GM21526 (cell line): ENCODE data around the gene RFC3.
"Not testable (repeated sequence)": the region's sequence is repeated elsewhere in the genome, so short reads cannot be mapped to it uniquely, and the experiment has no call there.

Source experiments
- ATAC-seq: cut with Tn5 transposase; IDR thresholded peaks from one replicate; pipeline ENCODE4 v1.9.1; 2021; ENCODE audit warnings: moderate library complexity; ENCODE audit not compliant: unreplicated experiment, low FRiP score

The RFC3 gene, protein sequence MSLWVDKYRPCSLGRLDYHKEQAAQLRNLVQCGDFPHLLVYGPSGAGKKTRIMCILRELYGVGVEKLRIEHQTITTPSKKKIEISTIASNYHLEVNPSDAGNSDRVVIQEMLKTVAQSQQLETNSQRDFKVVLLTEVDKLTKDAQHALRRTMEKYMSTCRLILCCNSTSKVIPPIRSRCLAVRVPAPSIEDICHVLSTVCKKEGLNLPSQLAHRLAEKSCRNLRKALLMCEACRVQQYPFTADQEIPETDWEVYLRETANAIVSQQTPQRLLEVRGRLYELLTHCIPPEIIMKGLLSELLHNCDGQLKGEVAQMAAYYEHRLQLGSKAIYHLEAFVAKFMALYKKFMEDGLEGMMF

DNA sequence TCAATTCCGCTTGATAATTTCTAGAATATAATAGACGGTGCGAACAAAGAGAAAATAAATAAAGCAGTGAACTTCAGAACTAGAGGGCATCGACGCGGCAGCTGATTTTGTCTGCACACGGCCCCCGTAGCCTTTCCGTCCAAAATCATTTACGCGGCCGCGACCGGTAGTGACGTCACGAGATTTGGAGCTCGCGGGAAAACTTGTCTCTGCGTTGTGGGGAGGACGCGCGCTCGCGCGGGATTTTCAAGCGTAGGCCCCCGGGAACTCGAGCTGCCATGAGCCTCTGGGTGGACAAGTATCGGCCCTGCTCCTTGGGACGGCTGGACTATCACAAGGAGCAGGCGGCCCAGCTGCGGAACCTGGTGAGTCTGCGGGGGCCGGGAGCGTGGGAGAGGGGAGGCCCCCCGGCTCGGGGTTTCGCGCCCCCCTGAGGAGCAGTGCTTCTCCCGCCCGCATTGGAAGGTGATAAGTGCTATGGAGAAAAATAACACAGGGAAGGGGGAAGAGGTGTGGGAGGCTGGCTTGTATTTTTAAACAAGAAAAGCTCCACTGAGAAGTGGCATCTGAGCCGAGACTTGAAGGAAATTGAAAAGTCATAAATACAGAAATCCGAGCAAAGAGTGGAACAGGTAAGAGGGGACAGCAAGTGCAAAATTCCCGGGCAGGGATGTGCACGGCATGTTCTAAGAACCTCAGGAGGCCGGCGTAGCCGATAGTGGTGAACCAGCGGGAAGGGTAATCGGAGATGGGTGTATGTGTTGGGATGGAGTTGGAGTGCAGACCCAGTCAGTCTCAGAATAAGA is at the start of gene RFC3:
TSS of gene RFC3 (plus strand) at position 249 of the 806 bp plus-strand sequence. CDS start at position 279, 30 bp downstream.
- ATAC-seq = peak; percentile 88

DNA sequence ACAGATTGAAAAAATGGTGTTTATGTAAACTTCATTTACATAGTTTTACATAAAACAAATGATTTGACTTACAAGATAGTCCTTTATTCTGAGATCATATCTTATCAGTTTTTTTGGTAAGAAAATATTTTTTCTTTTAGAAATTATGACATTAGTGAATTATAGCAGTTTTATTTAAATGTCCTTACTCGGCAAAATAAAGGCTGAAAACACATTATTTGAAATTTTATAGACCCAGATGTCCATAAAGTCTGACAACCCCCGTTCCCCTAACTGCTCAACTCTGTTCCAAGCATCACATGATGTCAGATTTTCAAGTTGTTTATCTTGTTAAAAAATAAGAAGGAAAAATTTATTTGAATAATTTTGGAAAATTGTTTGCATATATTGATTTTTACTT is 46.7 kb upstream of the RFC3 start:
- ATAC-seq = no peak

DNA sequence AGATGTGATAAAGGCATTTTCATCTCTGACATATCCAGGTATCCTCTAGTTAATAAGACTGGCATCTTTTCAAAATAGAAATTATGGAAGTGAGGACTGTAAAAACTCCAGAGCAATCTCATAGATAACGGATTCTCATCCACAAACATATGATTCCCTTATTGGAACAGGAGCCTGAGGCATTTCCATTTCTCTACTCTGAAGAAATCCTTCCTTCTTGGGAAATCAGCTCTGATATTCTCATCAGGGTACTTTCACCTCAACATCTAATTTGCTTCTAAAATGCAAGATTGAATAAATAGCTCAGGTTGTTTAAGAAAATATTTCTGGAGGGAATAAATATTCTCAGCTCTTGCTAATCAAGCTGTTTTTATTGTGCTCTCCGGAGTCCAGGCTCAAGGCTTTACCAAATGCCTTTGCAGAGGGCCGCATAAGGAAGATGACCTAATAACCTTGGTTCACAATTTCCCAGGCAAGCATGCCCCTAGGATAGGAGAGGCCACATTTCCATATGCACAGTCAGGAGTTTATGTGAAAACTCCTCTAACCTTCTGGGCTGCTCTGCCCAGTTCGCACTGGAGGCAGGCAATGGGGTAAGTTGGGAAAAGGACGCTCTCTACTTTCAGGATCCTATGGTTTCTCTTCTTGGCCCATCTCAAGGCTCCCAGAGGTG is 44.0 kb upstream of the RFC3 start:
- no peak for ATAC-seq

DNA sequence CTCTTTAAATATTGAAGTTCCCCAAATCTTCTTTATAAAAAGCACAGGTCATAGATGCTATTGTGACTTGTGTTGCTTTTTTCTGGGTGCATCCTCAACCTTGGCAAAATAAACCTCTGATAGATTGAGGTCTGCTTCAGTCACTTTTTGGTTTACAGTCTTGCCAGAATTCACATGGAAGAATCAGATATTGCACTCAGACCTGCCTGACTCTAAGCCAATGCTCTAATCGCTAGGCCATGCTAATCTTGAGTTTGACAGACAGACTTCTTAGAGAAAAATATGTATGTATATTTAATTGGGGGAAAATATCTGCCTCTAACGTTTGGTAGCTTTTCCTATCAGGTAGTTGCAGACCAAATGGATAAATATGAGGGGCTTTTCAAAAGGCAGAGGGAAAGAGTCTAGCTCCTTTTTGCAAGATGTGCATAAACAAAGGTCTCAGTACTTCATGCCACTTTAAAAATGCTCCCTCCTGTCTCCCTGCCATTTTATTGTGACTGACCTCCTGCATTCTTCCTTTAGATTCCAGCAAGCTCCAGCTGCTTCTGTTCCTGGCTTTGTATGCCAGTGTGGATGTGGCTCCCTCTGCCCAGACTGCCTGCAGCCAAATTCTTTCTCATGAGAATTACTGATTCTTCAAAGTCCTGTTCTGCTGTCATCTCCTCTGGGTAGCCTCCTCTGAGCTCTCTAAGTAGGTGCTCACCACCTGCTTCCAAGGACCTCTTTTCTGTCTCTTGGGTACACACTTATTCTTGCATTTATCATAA is 42.4 kb upstream of the RFC3 start:
- ATAC-seq = no peak

DNA sequence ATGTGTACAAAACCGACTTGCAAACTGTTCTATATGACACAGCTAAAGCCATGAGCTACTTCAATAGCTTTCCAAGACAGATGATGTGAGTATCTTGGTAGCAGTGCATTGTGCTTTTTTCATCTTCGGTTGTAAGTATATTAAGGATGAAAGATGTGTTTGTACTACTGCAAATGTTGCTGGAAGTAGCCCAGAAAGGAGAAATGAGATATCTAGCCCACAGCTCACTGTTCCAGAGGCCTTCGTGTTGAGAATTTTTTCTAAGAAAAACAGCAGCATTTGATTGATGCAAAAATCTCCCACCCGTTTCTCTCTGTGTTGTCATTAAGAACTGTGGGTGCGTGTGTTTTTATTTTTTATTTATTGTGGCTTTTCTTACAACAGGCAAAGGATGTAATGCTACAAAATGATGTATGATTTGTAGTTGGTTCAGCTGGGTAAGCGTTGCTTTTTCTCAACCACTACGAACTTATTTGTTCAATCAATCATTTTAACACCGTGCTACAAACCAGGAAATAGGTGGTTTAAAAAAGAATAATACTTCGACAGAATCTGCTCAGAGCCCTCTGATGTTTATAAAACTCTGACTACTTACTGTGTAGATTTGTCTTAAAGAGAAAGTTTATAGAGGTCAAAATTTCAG is 41.6 kb upstream of the RFC3 start:
- ATAC-seq = no peak

DNA sequence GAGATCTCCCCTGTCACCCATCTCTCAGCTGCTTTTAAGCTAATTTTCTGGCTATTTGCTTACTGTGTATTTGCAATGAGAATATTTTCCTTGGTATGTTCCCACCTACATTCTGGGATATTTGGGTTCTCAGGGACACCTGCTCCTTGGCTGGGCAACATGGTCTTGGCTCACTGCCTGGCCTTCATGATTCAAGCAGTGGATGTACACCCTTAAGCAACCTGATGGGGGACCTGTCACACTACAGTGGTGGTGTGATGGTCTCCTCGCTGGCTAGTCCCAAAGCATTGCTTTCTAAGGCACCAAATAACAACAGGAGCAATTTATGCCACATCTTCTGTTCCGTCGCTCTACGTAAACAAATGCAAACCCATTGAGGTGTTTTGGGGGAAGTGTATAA is 35.3 kb upstream of the RFC3 start:
- no peak for ATAC-seq

DNA sequence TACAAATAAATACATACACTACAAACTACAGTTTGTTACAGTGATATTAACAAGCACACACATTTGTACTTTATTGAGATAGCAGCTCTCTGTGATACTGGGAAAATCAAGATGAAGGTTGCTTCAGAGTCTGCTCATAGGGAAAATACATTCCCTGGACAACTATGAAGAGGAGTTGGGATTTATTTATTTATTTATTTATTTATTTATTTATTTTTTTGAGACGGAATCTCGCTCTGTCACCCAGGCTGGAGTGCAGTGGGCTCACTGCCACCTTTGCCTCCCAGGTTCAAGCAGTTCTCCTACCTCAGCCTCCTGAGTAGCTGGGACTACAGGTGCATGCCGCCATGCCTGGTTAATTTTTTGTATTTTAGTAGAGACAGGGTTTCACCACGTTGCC is 34.7 kb upstream of the RFC3 start:
- not testable (repeated sequence) for ATAC-seq

DNA sequence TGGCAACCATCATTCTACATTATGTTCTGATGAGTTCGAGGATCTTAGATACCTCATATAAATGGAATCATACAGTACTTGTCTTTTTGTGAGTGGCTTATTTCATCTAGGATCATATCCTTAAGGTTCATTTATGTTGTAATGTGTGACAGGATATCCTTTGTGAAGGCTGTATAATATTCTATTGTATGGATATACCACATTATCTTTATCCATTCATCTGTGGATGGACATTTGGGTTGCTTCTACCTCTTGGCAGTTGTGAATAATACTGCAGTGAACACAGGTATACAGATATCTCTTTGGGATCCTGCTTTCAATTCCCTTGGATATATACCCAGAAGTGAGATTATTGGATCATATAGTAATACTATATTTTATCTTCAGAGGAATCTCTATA is 33.2 kb upstream of the RFC3 start:
- ATAC-seq = no peak

DNA sequence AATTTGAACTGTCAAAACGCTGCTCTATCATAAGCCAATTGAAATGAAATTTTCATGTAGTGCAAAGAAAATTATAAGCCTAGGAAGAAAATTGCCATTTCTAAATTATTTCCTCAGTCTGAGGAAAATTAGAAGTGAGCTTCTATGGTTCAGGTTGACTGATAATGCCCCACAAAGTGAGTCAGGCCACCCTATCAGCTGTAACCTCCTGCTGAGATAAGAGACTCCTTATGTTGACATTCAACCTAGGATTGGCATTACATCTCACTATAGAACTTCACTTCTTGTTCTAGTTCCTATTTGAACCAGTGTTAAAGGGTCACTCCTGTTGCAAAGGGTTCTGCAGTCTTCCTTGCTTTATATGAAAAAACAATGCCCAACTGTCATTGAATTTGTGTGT is 32.6 kb upstream of the RFC3 start:
- ATAC-seq = no peak

DNA sequence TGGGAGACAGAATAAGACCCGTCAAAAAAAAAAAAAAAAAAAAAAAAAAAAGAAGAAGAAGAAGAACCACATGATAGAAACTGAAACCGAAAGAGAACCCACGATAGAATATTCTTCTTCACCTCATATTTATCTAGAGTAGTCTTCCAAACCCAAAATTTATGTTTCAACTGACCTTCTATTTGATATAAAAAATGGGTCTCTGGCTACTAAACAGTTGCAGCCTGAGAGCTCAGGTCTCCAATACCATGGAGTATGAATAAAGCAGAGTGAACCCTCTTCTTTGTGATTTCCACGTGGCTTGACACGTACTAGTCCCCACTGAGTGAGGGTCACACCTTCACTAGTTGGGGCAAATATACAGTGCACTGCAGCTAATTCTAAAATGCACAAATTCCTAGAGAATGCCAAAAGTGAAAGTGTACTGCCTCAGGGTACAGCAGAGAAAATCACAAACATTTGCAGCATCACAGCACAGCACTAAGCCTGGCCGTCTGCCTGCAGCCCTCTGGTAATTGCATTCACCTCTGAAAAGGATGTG is 30.8 kb upstream of the RFC3 start:
- peak; percentile 52 for ATAC-seq

DNA sequence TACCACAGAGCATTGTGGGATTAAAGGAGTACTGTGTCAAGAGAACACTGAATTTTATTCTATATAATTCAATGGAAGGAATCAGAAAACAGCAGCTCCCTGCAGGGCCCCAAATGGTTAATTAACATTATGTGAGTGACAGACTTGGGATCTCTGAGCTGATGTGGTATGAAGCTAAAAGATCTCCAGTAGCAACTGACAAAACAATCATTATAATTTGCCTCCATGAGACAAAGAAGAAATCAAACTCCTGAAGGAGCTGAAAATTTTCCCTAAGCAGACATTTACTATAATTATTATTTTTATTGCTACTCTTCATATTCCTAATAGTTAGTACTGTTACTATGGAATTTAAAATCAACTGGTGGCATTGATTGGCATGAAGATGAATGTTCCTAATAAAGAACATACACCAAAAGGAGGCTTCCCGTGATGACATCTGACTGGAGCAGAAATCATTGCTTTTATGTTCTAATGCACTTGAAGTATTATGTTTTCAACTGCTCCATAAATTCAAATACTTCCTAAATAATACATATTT is 28.8 kb upstream of the RFC3 start:
- no peak for ATAC-seq

DNA sequence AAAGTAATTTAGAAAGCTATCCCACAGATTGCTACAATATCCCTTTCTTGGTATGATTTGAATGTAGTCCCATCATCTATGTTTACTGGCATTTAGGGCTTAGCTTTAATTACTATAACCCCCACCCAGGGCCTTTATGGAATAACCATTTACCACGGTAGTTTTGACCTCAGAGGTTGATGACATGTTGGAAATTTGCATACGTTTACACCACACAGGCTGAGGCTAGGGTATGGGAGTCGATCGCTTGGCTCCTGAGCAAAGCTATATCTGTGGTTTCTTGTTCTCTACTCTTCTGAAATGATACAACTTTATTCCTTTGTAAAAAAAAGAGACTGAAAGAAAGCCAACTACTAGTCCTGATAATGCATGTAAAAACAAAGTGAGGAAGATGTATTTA is 28.2 kb upstream of the RFC3 start:
- no peak for ATAC-seq

DNA sequence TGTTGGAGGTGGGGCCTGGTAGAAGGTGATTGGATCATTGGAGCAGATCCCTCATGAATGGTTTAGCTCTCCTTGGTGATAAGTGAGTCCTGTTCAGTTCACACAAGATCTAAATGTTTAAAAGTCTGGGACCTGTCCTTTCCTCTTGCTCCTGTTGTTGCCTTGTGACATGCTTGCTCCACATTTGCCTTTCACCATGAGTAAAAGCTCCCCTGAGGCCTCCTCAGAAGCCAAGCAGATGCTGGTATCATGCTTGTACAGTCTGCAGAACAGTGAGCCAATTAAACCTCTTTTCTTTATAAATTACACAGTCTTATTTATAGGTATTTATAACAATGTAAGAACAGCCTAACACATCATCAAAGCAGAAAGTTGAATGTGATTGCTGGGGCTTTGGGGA is 24.2 kb upstream of the RFC3 start:
- ATAC-seq = no peak

DNA sequence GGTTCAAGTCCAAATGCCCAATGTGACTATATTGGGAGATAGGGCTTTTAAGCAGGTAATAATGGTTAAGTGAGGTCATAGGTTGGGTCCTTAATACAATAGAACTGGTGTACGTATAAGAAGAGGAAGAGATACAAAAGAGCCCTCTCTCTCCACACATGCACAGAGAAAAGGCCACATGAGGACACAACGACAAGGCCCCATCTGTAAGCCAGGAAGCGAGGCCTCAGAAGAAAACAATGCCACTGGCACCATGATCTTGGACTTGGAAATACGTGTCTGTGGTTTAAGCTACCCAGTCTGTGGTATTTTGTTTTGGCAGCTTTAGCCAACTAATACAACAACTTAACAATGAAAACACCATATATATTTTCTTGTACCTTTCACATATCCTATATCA is 23.4 kb upstream of the RFC3 start:
- no peak for ATAC-seq

DNA sequence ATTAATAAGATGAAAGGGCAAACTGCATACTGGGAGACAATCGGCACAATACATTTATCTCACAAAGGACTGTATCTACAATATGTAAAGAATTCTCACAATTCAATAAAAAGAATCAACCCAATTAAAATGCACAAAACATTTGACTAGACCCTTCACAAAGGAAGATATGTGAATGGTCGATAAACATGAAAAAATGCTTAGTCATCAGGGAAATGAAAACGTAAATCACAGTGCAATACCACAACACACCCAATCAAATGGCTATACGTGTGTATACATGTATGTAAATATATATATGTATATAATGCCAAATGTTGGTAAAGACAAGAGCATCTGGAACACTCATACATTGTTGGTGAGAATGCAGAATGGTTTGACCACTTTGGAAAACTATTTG is 21.9 kb upstream of the RFC3 start:
- no peak for ATAC-seq

DNA sequence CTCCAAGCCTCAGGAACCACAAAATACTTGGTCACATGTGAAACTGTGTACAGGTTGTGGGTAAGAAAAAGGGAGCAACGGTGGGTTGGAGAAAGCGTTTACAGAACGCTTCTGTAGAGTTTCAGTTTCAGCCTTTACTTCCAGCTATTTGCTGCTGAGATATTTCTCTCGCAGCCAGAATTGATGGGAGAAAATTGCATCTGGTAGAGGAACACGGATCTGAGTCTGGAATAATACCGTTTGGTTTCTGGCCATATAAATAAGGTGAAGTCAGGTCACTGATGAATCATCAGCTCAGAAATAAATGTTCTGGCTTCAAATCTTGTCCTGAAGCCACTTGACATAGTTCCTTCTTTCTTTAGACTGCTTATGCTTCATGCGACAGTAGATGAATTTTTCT is 20.3 kb upstream of the RFC3 start:
- ATAC-seq = no peak

DNA sequence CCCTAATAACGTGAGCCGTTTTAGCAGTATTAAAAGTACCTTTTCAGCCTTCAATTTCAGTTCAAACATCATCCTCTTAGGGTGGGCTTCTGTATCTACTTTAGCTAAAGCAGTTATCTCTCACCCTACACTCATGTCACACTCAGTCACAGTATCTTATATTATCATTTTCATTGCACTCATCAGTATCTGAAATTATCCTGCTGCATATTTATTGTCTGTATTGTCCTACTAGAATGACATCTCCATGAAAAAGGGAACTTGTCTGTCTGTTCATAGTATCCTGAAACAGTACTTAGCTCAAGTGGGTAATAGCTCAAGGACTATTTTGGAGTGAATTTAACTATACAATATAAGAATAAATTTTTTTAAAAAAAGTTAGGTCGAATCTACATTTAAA is 19.9 kb upstream of the RFC3 start:
- ATAC-seq = no peak

DNA sequence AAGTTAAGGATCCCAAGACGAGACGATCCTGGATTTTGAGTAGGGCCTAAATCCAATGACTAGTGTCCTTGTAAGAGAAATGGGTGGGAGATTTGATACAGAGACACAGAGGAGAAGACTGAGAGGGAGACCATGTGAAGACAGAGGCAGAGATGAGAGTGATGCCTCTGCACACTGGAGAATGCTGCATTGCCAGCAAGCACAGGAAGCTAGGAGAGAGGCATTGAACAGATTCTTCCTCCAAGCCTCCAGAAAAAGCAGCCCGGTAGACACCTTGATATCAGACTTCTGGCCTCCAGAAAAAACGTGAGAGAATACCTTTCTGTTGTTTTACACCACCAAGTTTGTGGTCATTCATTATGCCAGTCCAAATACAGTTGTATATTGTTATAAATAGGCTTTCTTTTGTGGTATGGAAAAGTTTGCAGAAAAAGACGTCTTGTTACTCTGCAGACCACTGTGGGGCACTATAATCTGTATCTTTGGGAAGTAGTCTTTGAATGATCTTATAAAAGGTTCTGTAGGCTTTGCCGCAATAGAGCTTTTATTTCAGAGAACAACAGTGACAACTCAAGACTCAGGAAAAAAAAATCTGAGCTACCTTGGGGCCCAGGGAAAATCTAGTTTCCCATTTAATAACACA is 17.9 kb upstream of the RFC3 start:
- ATAC-seq = no peak

DNA sequence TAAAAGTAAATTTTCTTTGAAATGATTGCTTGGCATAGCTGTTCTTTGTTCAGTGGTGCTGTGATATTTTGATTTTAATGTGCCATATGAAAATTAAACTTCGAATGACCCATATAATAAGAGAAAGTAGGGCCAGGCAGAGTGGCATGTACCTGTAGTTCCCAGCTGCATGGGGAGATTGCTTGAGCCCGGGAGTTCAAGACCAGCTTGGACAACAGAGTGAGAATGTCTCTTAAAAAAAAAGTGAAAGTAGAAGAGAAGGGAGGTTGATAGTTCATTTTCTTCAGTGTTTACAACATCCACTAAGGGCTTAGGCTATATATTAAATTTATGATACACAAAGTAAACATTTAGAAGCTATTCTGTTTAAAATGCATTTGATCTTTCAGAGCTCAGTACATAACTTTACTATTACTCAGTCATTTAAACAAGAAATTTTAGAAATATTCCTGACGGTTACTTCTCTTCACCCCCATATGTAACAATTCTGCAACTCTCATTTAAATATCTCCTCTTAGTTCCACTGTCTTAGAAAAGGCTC is 17.2 kb upstream of the RFC3 start:
- ATAC-seq = no peak
